Activated CD8-positive, alpha-beta T cell treated with anti-CD3 and anti-CD28 coated beads for 36 hours (primary cell): ENCODE measurements around the gene DUSP22. TPM values are rescaled to one million over a fixed set of nuclear protein-coding genes. Genes with fewer than 3 reads are reported as not detected.
"Not testable (repeated sequence)": the region's sequence is repeated elsewhere in the genome, so short reads cannot be mapped to it uniquely, and the experiment has no call there.

Source experiments
- ATAC-seq: fragments of 200-7000 bp; cut with Tn5 transposase; one replicate; pipeline ENCODE4 v1.10.0; 2021; ENCODE audit warnings: mild to moderate bottlenecking, moderate library complexity
- CTCF ChIA-PET: fragments of 350-600 bp; sonication (Branson Sonifier 250); formaldehyde crosslinking; loops from one replicate; lab custom pipeline; 2021; ENCODE audit warnings: antibody characterized with exemption; lab: Charles Lee
- POLR2A ChIA-PET: fragments of 350-600 bp; sonication (Branson Sonifier 250); formaldehyde crosslinking; loops from one replicate; lab custom pipeline; 2021; ENCODE audit warnings: antibody characterized with exemption; lab: Charles Lee
- DNase-seq: peaks from one replicate; pipeline ENCODE4 v3.0.0-alpha.2; 2020
- H3K27ac Mint-ChIP-seq: one replicate; pipeline ENCODE4 v1.8.0; 2021; ENCODE audit warnings: mild to moderate bottlenecking, mixed read lengths
- H3K27me3 Mint-ChIP-seq: one replicate; pipeline ENCODE4 v1.8.0; 2021; ENCODE audit warnings: mixed read lengths
- H3K36me3 Mint-ChIP-seq: one replicate; pipeline ENCODE4 v1.8.0; 2021; ENCODE audit warnings: low read depth, mixed read lengths
- H3K4me1 Mint-ChIP-seq: one replicate; pipeline ENCODE4 v1.8.0; 2021; ENCODE audit warnings: low read depth, mixed read lengths
- H3K4me3 Mint-ChIP-seq: one replicate; pipeline ENCODE4 v1.8.0; 2021; ENCODE audit warnings: mild to moderate bottlenecking, moderate library complexity, mixed read lengths
- H3K9me3 Mint-ChIP-seq: one replicate; pipeline ENCODE4 v1.8.0; 2021; ENCODE audit warnings: mixed read lengths
- CTCF ChIP-seq: fragments of 200-600 bp; IDR thresholded peaks from one replicate; pipeline ENCODE4 v1.8.0; 2022; ENCODE audit warnings: antibody characterized with exemption, mild to moderate bottlenecking
- intact Hi-C: fragments of 100-400 bp; cut with micrococcal nuclease; formaldehyde crosslinking; loops from one replicate; pipeline ENCODE4 v1.10.0; 2022
- total RNA-seq, 2 experiments: library from RNA; stranded (reverse); gene quantifications; one replicate each; pipeline ENCODE4 v1.2.3, GENCODE V29; 2021

The DUSP22 gene
- total RNA-seq, 2 experiments from 2014 or later = 32.5 to 34.2 TPM

- ATAC-seq (no peak), DNase-seq (no peak)
- Mint-ChIP-seq H3K4me1 (peaks cover 7% of the 10 kb centered on the region), H3K36me3 (peaks cover 4% of the 10 kb centered on the region), H3K4me3 (no peak overlapping the region), H3K27ac (no peak overlapping the region), H3K27me3 (no peaks in the 10 kb centered on the region), H3K9me3 (no peaks in the 10 kb centered on the region)
- intact Hi-C loops = no loop called here
- TF ChIP-seq CTCF = no peak
- POLR2A ChIA-PET = no interaction called here
- CTCF ChIA-PET = no interaction called here
These were observed 31.9 kb downstream of the DUSP22 start for GRCh38 chr6:324116-324728.

- TF ChIP-seq CTCF = no peak
- ChIA-PET CTCF (no interaction called here), POLR2A (no interaction called here)
- Mint-ChIP-seq H3K36me3 (peaks cover 2% of the 10 kb centered on the region), H3K9me3 (no peaks in the 10 kb centered on the region), H3K4me1 (peaks cover 2% of the 10 kb centered on the region), H3K27me3 (no peaks in the 10 kb centered on the region), H3K27ac (no peak overlapping the region), H3K4me3 (no peak overlapping the region)
- no peak for DNase-seq
- intact Hi-C loops = no loop called here
- ATAC-seq = no peak
These were observed 32.4 kb downstream of the DUSP22 start for GRCh38 chr6:324729-325125.

GRCh38 chr6:325161-325860 lies 33.0 kb downstream of the DUSP22 start:
- POLR2A ChIA-PET, H3K27me3 Mint-ChIP-seq, DNase-seq, CTCF ChIA-PET, H3K27ac Mint-ChIP-seq, H3K36me3 Mint-ChIP-seq, H3K9me3 Mint-ChIP-seq, intact Hi-C loops, H3K4me3 Mint-ChIP-seq, H3K4me1 Mint-ChIP-seq, ATAC-seq: not testable (repeated sequence)

- H3K9me3 Mint-ChIP-seq, H3K27me3 Mint-ChIP-seq, H3K4me3 Mint-ChIP-seq, POLR2A ChIA-PET, H3K4me1 Mint-ChIP-seq, DNase-seq, CTCF ChIA-PET, ATAC-seq, H3K27ac Mint-ChIP-seq, H3K36me3 Mint-ChIP-seq, intact Hi-C loops: not testable (repeated sequence)
These were observed 33.8 kb downstream of the DUSP22 start for GRCh38 chr6:326066-326465.

- no peak for TF ChIP-seq CTCF
- no peaks in the 10 kb centered on the region for H3K4me1 Mint-ChIP-seq
- peaks cover 2% of the 10 kb centered on the region for H3K36me3 Mint-ChIP-seq
- POLR2A ChIA-PET = interaction anchor here (2.4 kb wide), 1 partner anchor 13 kb away, joined by 11 read pairs; no protein-coding TSS in a partner anchor
- H3K27ac Mint-ChIP-seq = no peak overlapping the region
- H3K27me3 Mint-ChIP-seq = no peaks in the 10 kb centered on the region
- intact Hi-C loops = no loop called here
- CTCF ChIA-PET = interaction anchor here (0.8 kb wide), 1 partner anchor 15 kb away, joined by 3 read pairs; no protein-coding TSS in a partner anchor
- ATAC-seq (no peak), DNase-seq (no peak)
- H3K4me3 Mint-ChIP-seq = no peak overlapping the region
- no peaks in the 10 kb centered on the region for H3K9me3 Mint-ChIP-seq
These were observed 34.7 kb downstream of the DUSP22 start for GRCh38 chr6:326896-327537.
